Nephron (organoid): ENCODE measurements around the gene SLAMF6.
"Not testable (repeated sequence)": the region's sequence is repeated elsewhere in the genome, so short reads cannot be mapped to it uniquely, and the experiment has no call there.

ENCODE experiments used
- H3K27ac Mint-ChIP-seq, 3 experiments: 2 replicates each; pipeline ENCODE4 v1.8.0; 2020; ENCODE audit warnings: mixed read lengths in 3 of 3, mild to moderate bottlenecking in 2 of 3, moderate library complexity in 1 of 3
- H3K27me3 Mint-ChIP-seq: 2 replicates; pipeline ENCODE4 v1.8.0; 2021; ENCODE audit warnings: low read depth, mild to moderate bottlenecking, moderate library complexity, mixed read lengths
- H3K36me3 Mint-ChIP-seq: 2 replicates; pipeline ENCODE4 v1.8.0; 2020; ENCODE audit warnings: low read depth, mixed read lengths
- H3K4me1 Mint-ChIP-seq: 2 replicates; pipeline ENCODE4 v1.8.0; 2020; ENCODE audit warnings: mixed read lengths
- H3K4me3 Mint-ChIP-seq, 3 experiments: 2 replicates each; pipeline ENCODE4 v1.8.0; 2020; ENCODE audit warnings: mild to moderate bottlenecking in 3 of 3, mixed read lengths in 3 of 3, moderate library complexity in 2 of 3
- H3K9me3 Mint-ChIP-seq: 2 replicates; pipeline ENCODE4 v1.8.0; 2020; ENCODE audit warnings: mixed read lengths
- TF ChIP-seq, protein P1 (sequence below), 3 experiments: fragments of 200-600 bp; sonication (generic); IDR thresholded peaks; one replicate each; pipeline ENCODE4 v1.5.0; 2021; ENCODE audit warnings: antibody characterized with exemption in 3 of 3; ENCODE audit not compliant: unreplicated experiment in 3 of 3

Gene SLAMF6

DNA sequence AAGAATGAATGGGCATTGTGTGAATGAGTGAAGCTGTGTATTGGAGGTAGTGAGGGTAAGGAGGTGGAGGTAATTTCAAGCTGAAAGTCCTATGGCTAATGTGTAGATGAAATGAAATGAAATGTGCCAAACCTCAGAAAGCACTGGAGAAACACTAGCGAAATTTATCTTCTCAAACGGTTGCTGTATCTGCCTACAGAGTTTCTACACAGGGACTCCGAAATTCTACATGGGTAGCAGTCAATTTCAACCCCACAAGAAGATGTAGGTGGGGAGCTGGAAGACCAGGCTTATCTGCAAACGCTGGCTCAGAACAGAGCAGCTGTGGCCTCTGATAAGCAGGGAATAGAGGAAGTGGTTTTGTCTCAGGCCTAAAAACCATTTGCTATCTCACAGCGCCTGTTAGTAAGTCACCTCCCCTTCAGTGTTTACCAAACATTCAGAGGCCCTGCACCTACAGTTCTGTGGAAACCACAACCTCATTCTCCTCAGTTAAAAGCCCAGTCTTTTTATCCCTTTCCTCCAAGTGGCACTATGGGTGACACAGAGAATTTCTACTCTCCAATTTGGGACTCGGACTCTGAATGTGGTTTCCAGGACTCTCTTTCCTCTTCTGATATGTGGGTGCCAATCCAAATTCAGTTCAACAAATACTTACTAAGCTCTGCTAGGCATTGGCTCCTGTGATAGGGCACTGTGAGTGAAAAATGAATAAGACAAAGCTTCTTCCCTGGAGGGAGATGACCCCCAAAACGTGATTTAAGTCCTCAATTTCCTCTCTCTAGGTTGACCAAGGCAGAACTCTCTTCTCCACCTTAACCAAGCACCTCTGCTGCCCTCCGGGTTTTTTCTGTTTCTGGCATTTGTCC lies 17.2 kb upstream of the SLAMF6 start:
- TF ChIP-seq, protein P1, sequence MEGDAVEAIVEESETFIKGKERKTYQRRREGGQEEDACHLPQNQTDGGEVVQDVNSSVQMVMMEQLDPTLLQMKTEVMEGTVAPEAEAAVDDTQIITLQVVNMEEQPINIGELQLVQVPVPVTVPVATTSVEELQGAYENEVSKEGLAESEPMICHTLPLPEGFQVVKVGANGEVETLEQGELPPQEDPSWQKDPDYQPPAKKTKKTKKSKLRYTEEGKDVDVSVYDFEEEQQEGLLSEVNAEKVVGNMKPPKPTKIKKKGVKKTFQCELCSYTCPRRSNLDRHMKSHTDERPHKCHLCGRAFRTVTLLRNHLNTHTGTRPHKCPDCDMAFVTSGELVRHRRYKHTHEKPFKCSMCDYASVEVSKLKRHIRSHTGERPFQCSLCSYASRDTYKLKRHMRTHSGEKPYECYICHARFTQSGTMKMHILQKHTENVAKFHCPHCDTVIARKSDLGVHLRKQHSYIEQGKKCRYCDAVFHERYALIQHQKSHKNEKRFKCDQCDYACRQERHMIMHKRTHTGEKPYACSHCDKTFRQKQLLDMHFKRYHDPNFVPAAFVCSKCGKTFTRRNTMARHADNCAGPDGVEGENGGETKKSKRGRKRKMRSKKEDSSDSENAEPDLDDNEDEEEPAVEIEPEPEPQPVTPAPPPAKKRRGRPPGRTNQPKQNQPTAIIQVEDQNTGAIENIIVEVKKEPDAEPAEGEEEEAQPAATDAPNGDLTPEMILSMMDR (IDR thresholded peaks at IDR 0.05; ENCODE audit: unreplicated experiment in 3 of 3): no peak
- Mint-ChIP-seq H3K27ac (peak overlapping the region in 1 of 3 experiments; percentile 84), H3K27me3 (no peaks in the 10 kb centered on the region), H3K4me3 (no peak overlapping the region), H3K4me1 (peaks cover 9% of the 10 kb centered on the region), H3K9me3 (peaks cover 7% of the 10 kb centered on the region), H3K36me3 (no peaks in the 10 kb centered on the region)

DNA sequence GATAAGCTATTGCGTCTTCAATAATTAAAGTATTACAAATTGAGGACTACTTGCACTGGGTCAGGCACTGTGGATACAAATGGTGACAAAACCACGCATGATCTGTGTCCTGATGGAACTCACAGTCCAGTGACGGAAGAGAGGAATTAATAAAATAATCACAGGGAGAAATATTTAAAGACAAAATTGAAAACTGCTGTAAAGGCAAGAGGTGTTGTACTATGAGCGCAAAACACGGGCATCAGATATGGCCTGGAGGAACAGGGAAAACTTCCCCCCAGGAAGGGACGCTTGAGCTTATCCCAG lies 16.6 kb upstream of the SLAMF6 start:
- Mint-ChIP-seq H3K4me3 (no peak overlapping the region), H3K27me3 (no peaks in the 10 kb centered on the region), H3K4me1 (peaks cover 9% of the 10 kb centered on the region), H3K36me3 (no peaks in the 10 kb centered on the region), H3K27ac (no peak overlapping the region), H3K9me3 (peaks cover 10% of the 10 kb centered on the region)
- TF ChIP-seq, protein P1 (IDR thresholded peaks at IDR 0.05; ENCODE audit: unreplicated experiment in 3 of 3): no peak

DNA sequence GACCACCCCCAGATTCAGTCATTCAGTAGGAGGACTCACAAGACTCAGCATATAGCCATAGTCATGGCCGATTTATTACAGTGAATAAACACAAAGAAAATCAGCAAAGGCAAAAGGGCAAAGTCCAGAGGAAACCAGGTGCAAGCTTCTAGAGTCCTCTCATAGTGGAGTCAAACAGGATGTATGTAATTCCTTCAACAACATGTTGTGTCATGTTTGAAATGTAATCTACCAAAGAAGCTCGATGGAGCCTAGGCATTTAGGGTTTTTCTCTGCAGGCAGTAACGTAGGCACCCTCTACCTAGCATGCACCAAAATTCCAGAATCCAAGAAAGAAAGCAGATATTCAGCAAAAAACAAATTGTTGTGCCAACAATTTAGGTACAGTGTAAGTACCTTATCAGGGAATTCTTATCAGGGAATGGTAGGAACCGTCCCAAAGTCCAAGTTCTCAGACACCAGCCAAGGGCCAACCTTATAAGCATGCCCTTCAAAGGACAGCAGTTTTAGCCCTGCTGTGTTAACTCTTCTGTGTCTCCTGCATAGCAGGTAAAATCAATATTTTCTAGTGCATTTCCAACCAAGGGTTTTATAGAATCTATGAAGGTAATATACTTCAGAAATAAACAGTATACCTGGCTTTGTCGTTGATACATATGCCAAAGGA lies 16.1 kb upstream of the SLAMF6 start:
- TF ChIP-seq, protein P1 (IDR thresholded peaks at IDR 0.05; ENCODE audit: unreplicated experiment in 3 of 3): no peak
- Mint-ChIP-seq H3K4me3 (no peak overlapping the region), H3K36me3 (no peaks in the 10 kb centered on the region), H3K27ac (peak overlapping the region in 1 of 3 experiments; percentile 8), H3K9me3 (peaks cover 10% of the 10 kb centered on the region), H3K27me3 (no peaks in the 10 kb centered on the region), H3K4me1 (peaks cover 9% of the 10 kb centered on the region)

DNA sequence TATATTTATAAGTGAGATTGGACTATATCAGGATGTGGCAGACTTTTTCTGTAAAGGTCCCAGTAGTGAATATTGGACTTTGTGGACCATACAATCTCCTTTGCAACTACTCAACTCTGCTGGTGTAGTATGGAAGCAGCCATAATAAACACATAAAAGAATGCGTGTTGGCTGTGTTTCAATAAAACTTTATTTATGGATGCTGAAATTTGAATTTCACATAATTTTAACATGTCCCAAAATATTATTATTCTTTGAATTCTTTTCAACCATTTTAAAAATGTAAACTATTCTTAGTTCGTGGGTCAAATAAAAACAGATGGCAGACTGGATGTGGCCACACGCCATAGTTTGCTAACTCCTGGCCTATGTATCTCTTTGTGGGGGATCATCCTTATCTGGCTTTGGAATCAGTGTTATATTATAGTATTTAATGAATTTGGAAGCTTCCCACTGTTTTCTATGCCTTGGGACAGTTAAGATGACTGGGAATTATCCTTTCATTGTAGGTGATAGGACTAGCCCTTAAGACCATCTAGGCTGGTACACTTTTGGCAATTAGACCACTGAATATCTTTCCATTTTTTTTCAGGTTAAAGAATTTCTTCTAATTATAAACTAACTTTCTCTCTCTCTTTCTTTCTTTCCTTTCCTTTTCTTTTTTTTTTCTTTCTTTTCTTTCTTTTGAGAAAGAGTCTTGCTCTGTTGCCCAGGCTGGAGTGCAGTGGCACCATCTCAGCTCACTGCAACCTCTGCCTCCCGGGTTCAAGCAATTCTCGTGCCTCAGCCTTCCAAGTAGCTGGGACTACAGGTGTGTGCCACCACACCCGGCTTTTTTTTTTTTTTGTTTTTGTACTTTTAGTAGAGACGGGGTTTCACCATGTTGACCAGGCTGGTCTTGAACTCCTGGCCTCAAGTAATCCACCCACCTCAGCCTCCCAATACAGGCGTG lies 14.9 kb upstream of the SLAMF6 start:
- no peak overlapping the region for H3K4me3 Mint-ChIP-seq
- H3K27ac Mint-ChIP-seq: no peak overlapping the region
- TF ChIP-seq, protein P1 (IDR thresholded peaks at IDR 0.05; ENCODE audit: unreplicated experiment in 3 of 3): no peak
- H3K27me3 Mint-ChIP-seq: no peaks in the 10 kb centered on the region
- H3K9me3 Mint-ChIP-seq: peaks cover 10% of the 10 kb centered on the region
- no peaks in the 10 kb centered on the region for H3K36me3 Mint-ChIP-seq
- peaks cover 9% of the 10 kb centered on the region for H3K4me1 Mint-ChIP-seq

DNA sequence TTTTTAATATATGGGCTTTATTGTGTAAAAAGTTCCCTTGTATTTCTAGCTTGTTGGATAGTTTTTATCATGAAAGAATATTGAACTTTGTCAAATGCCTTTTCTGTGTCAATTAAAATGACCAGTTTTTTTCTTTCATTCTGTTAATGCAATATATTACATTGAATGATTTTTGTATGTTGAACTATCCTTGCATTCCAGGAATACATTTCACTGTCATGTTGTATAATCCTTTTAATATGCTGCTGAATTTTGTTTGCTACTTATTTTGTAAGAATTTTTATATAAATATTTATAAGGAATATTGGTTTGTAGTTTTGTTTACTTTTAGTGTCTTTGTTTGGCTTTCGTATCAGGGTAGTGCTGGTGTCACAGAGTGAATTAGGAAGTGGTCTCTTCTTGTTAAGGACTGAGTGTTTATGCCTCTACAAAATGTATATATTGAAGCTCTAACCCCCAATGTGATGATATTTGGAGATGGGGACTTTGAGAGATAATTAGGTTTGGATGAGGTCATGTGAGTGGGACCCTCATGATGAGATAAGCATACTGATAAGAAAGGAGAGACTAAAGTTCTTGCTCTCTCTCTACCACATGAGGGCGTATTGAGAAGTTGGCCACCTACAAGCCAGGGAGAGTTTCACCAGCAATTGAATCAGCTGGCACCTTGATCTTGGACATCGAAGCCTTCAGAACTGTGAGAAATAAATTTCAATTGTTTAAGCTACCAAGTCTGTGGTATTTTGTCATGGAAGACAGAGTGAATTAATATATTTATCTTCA lies 12.0 kb upstream of the SLAMF6 start:
- H3K9me3 Mint-ChIP-seq: peaks cover 26% of the 10 kb centered on the region
- H3K27ac Mint-ChIP-seq: no peak overlapping the region
- no peaks in the 10 kb centered on the region for H3K36me3 Mint-ChIP-seq
- H3K4me3 Mint-ChIP-seq: no peak overlapping the region
- no peaks in the 10 kb centered on the region for H3K4me1 Mint-ChIP-seq
- no peaks in the 10 kb centered on the region for H3K27me3 Mint-ChIP-seq
- TF ChIP-seq, protein P1 (IDR thresholded peaks at IDR 0.05; ENCODE audit: unreplicated experiment in 3 of 3): no peak

DNA sequence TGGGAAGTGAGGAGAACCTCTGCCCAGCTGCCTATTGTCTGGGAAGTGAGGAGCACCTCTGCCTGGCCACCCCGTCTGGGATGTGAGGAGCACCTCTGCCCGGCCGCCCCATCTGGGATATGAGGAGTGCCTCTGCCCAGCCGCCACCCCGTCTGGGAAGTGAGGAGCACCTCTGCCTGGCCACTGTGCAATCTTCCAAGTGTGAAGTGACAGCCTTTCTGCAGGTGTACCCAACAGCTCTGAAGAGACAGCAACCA lies 9.4 kb upstream of the SLAMF6 start:
- not testable (repeated sequence) for H3K27me3 Mint-ChIP-seq, H3K27ac Mint-ChIP-seq, H3K4me1 Mint-ChIP-seq, H3K36me3 Mint-ChIP-seq, H3K4me3 Mint-ChIP-seq
- peaks cover 36% of the 10 kb centered on the region for H3K9me3 Mint-ChIP-seq

DNA sequence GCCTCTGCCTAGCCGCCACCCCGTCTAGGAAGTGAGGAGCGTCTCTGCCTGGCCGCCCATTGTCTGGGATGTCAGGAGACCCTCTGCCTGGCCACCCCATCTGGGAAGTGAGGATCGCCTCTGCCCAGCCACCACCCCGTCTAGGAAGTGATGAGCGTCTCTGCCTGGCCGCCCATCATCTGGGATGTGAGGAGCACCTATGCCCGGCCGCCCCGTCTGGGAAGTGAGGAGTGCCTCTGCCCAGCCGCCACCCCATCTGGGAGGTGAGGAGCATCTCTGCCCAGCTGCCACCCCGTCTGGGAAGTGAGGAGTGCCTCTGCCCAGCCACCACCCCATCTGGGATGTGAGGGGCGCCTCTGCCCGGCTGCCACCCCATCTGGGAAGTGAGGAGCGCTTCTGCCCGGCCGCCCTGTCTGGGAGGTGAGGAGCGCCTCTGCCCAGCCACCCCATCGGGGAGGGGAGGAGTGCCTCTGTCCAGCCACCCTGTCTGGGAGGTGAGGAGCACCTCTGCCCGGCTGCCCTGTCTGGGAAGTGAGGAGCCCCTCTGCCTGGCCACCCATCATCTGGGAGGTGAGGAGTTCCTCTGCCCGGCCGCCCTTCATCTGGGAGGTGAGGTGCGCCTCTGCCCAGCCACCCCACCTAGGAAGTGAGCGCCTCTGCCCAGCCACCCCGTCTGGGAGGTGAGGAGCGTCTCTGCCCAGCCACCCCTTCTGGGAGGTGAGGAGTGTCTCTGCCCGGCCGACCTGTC lies 8.9 kb upstream of the SLAMF6 start:
- not testable (repeated sequence) for H3K4me1 Mint-ChIP-seq

DNA sequence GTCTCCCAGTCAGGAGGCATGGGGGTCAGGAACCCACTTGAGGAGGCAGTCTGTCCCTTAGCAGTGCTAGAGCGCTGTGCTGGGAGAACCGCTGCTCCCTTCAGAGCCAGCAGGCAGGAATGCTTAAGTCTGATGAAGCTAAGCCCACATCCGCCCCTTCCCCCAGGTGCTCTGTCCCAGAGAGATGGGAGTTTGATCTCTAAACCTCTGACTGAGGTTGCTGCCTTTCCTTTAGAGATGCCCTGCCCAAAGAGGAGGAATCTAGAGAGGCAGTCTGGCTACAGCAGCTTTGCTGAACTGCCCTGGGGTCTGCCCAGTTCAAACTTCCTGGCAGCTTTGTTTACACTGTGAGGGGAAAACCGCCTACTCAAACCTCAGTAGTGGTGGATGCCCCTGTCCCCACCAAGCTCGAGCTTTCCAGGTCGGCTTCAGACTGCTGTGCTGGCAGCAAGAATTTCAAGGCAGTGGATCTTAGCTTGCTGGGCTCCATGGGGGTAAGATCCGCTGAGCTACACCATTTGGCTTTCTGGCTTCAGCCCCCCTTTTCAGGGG lies 6.4 kb upstream of the SLAMF6 start:
- peaks cover 43% of the 10 kb centered on the region for H3K9me3 Mint-ChIP-seq
- not testable (repeated sequence) for H3K27me3 Mint-ChIP-seq, H3K36me3 Mint-ChIP-seq, H3K27ac Mint-ChIP-seq, H3K4me1 Mint-ChIP-seq, H3K4me3 Mint-ChIP-seq

More for the DNA sequence above, 8.9 kb upstream of the SLAMF6 start:
- H3K36me3 Mint-ChIP-seq, H3K27ac Mint-ChIP-seq, H3K27me3 Mint-ChIP-seq, H3K4me3 Mint-ChIP-seq: not testable (repeated sequence)
- H3K9me3 Mint-ChIP-seq: peaks cover 40% of the 10 kb centered on the region
